Measurements from ENCODE around the gene PER2.

- TF ChIP-seq CTCF (IDR thresholded peaks at IDR 0.05; ENCODE audit: insufficient read depth, low read length) (no peak), SPI1 (IDR thresholded peaks at IDR 0.05; ENCODE audit: borderline replicate concordance, low read depth) (no peak), POLR2AphosphoS5 (IDR thresholded peaks at IDR 0.05; ENCODE audit: low read depth) (no peak)
Observed at GRCh38 chr2:238313991-238314350, 25.6 kb upstream of the PER2 start.

Data from HL-60 (cell line).